IMR-90 (cell line): ENCODE measurements around the gene AKR1E2. TPM values are rescaled to one million over a fixed set of nuclear protein-coding genes. Genes with fewer than 3 reads are reported as not detected.

Source experiments
- ATAC-seq: fragments of 200-7000 bp; cut with Tn5 transposase; 2 replicates; pipeline ENCODE4 v1.9.1; 2020; ENCODE audit warnings: low read depth, mild to moderate bottlenecking, moderate library complexity
- BruUV-seq: library from RNA; stranded (reverse); fragments of 400-500 nt; replicated peaks from 2 replicates; lab custom pipeline; 2021; lab: Mats Ljungman, UMichigan
- CTCF ChIA-PET: fragments of 300-600 bp; formaldehyde crosslinking; extraction: SDS; loops from one replicate; lab custom pipeline; 2021; ENCODE audit warnings: antibody characterized with exemption; lab: Yijun Ruan, JAX
- POLR2A ChIA-PET: fragments of 300-600 bp; sonication (Branson Sonifier 250); formaldehyde crosslinking; loops from one replicate; lab custom pipeline; 2022; ENCODE audit warnings: antibody characterized with exemption; ENCODE audit not compliant: unreplicated experiment; lab: Charles Lee
- DNase-seq: peaks from one replicate; pipeline ENCODE4 v3.0.0; 2013
- H2AFZ ChIP-seq: replicated peaks from 2 replicates; pipeline ENCODE3; 2013; ENCODE audit warnings: low read length, mild to moderate bottlenecking; ENCODE audit not compliant: poor library complexity
- H2AK5ac ChIP-seq: 2 replicates; pipeline ENCODE4 v1.6.1; 2013; ENCODE audit warnings: low read depth, low read length, inconsistent platforms
- H2AK9ac ChIP-seq: replicated peaks from 2 replicates; pipeline ENCODE3; 2013; ENCODE audit warnings: mild to moderate bottlenecking, low read depth, low read length, moderate library complexity; ENCODE audit not compliant: poor library complexity
- H2BK120ac ChIP-seq: 2 replicates; pipeline ENCODE4 v1.6.1; 2013; ENCODE audit warnings: low read depth, low read length, inconsistent platforms
- H2BK15ac ChIP-seq: 3 replicates; pipeline ENCODE4 v1.6.1; 2013; ENCODE audit warnings: low read depth, low read length, inconsistent platforms
- H2BK20ac ChIP-seq: 2 replicates; pipeline ENCODE4 v1.6.1; 2013; ENCODE audit warnings: low read depth, mild to moderate bottlenecking, inconsistent platforms, low read length, moderate library complexity
- H2BK5ac ChIP-seq: 2 replicates; pipeline ENCODE4 v1.6.1; 2013; ENCODE audit warnings: mild to moderate bottlenecking, low read depth, low read length, inconsistent platforms; ENCODE audit not compliant: poor library complexity, severe bottlenecking
- H3K14ac ChIP-seq: replicated peaks from 2 replicates; pipeline ENCODE4 v1.6.1; 2013; ENCODE audit warnings: low read depth, low read length, inconsistent platforms
- H3K18ac ChIP-seq: 2 replicates; pipeline ENCODE4 v1.6.1; 2013; ENCODE audit warnings: low read depth, low read length, control low read depth
- H3K23ac ChIP-seq: 2 replicates; pipeline ENCODE4 v1.6.1; 2013; ENCODE audit warnings: low read depth, low read length, inconsistent platforms
- H3K27ac ChIP-seq: 2 replicates; pipeline ENCODE4 v1.5.1; 2013; ENCODE audit warnings: mild to moderate bottlenecking, control low read depth, low read length; ENCODE audit not compliant: insufficient read depth
- H3K27me3 ChIP-seq: 2 replicates; pipeline ENCODE4 v1.6.1; 2013; ENCODE audit warnings: low read length; ENCODE audit not compliant: control insufficient read depth, insufficient read depth
- H3K36me3 ChIP-seq: 2 replicates; pipeline ENCODE4 v1.6.1; 2013; ENCODE audit warnings: low read length, mixed read lengths; ENCODE audit not compliant: control insufficient read depth, insufficient read depth
- H3K4ac ChIP-seq: 2 replicates; pipeline ENCODE4 v1.6.1; 2013; ENCODE audit warnings: low read depth, low read length, inconsistent platforms
- H3K4me1 ChIP-seq: 2 replicates; pipeline ENCODE4 v1.6.1; 2013; ENCODE audit warnings: low read length, mixed read lengths; ENCODE audit not compliant: control insufficient read depth, insufficient read depth
- H3K4me2 ChIP-seq: 2 replicates; pipeline ENCODE4 v1.6.1; 2013; ENCODE audit warnings: low read depth, mild to moderate bottlenecking, control low read depth, low read length, moderate library complexity
- H3K4me3 ChIP-seq: 2 replicates; pipeline ENCODE4 v1.5.1; 2013; ENCODE audit warnings: low read depth, mild to moderate bottlenecking, control low read depth, low read length, moderate library complexity; ENCODE audit not compliant: insufficient read depth
- H3K56ac ChIP-seq: 2 replicates; pipeline ENCODE4 v1.6.1; 2013; ENCODE audit warnings: low read length, inconsistent platforms; ENCODE audit not compliant: insufficient read depth; ENCODE audit errors: extremely low read depth
- H3K79me1 ChIP-seq, 2 experiments: 2 replicates each; pipeline ENCODE4 v1.6.1; 2013; ENCODE audit warnings: low read length in 2 of 2, inconsistent platforms in 1 of 2, low read depth in 1 of 2
- H3K9ac ChIP-seq: 2 replicates; pipeline ENCODE4 v1.6.1; 2013; ENCODE audit warnings: low read depth, low read length, control low read depth
- H3K9me1 ChIP-seq: 2 replicates; pipeline ENCODE4 v1.6.1; 2013; ENCODE audit warnings: low read length, inconsistent platforms; ENCODE audit not compliant: insufficient read depth
- H3K9me3 ChIP-seq: 2 replicates; pipeline ENCODE4 v1.6.1; 2013; ENCODE audit warnings: low read length; ENCODE audit not compliant: control insufficient read depth, insufficient read depth
- H4K20me1 ChIP-seq: 2 replicates; pipeline ENCODE4 v1.6.1; 2013; ENCODE audit warnings: low read length, inconsistent platforms; ENCODE audit not compliant: insufficient read depth
- H4K5ac ChIP-seq: 2 replicates; pipeline ENCODE4 v1.6.1; 2013; ENCODE audit warnings: mild to moderate bottlenecking, low read depth, low read length, control low read depth
- H4K8ac ChIP-seq, 2 experiments: 2 replicates each; pipeline ENCODE4 v1.6.1; 2013; ENCODE audit warnings: low read depth in 2 of 2, low read length in 2 of 2, control low read depth in 1 of 2, inconsistent platforms in 1 of 2
- H4K91ac ChIP-seq: 2 replicates; pipeline ENCODE4 v1.6.1; 2013; ENCODE audit warnings: low read depth, low read length, inconsistent platforms; ENCODE audit not compliant: insufficient read depth
- FOS ChIP-seq: fragments of 150-350 bp; IDR thresholded peaks from 2 replicates; pipeline ENCODE4 v1.6.1; 2016; ENCODE audit warnings: low read depth, low read length
- MAFK ChIP-seq: IDR thresholded peaks from 2 replicates; pipeline ENCODE4 v1.6.1; 2012; ENCODE audit warnings: low read depth, low read length, improper control_type of control experiment
- MAZ ChIP-seq: IDR thresholded peaks from 2 replicates; pipeline ENCODE4 v1.6.1; 2012; ENCODE audit warnings: low read depth, mild to moderate bottlenecking, low read length, improper control_type of control experiment, moderate library complexity, borderline replicate concordance
- MXI1 ChIP-seq: IDR thresholded peaks from 2 replicates; pipeline ENCODE4 v1.6.1; 2012; ENCODE audit warnings: low read depth, mild to moderate bottlenecking, low read length, moderate library complexity, borderline replicate concordance
- NFE2L2 ChIP-seq: fragments of 150-350 bp; IDR thresholded peaks from 2 replicates; pipeline ENCODE4 v1.6.1; 2016; ENCODE audit warnings: low read depth, mild to moderate bottlenecking, low read length
- POLR2A ChIP-seq: IDR thresholded peaks from 2 replicates; pipeline ENCODE4 v1.6.1; 2012; ENCODE audit warnings: mild to moderate bottlenecking, low read depth, low read length
- RAD21 ChIP-seq: IDR thresholded peaks from 2 replicates; pipeline ENCODE4 v1.6.1; 2012; ENCODE audit warnings: low read length, improper control_type of control experiment
- RFX5 ChIP-seq: IDR thresholded peaks from 2 replicates; pipeline ENCODE4 v1.8.0; 2012; ENCODE audit warnings: low read depth, mild to moderate bottlenecking, low read length, moderate library complexity
- WGBS, 2 experiments: methylation state at CpG; one replicate each; pipeline versions ENCODE4 v1.1.5 to v1.1.7; 2013; ENCODE audit warnings: missing lambda C conversion rate in 2 of 2; ENCODE audit not compliant: insufficient read length in 1 of 2; ENCODE audit errors: extremely low coverage in 2 of 2; 5-methylcytosine and 5-hydroxymethylcytosine counted together
- dilution Hi-C: fragments of 300-500 bp; cut with HindIII; formaldehyde crosslinking; loops from one replicate; pipeline ENCODE4 v1.14.3; 2018; ENCODE audit warnings: low sequenced_read_pairs; ENCODE audit not compliant: unreplicated experiment
- in situ Hi-C: fragments of 300-500 bp; cut with MboI; formaldehyde crosslinking; loops from 3 replicates; pipeline ENCODE4 v1.14.3; 2019; ENCODE audit warnings: low sequenced_read_pairs, inconsistent platforms, mixed read lengths
- intact Hi-C: fragments of 100-400 bp; cut with micrococcal nuclease; formaldehyde crosslinking; loops from 2 replicates; pipeline ENCODE4 v1.10.0; 2022
- polyA plus RNA-seq, 3 experiments: library from polyadenylated mRNA; depleted of rRNA; stranded (reverse); fragments of >200 nt; gene quantifications; 2 replicates each; pipeline ENCODE4 v1.2.3, GENCODE V29; 2012; ENCODE audit warnings: low replicate concordance in 1 of 3
- total RNA-seq: library from RNA; depleted of rRNA; stranded (reverse); fragments of >200 nt; gene quantifications from 2 replicates; pipeline ENCODE4 v1.2.3, GENCODE V29; 2012
- TF ChIP-seq, protein P1 (sequence below): conservative IDR thresholded peaks from 2 replicates; pipeline ENCODE4 v1.5.1; 2012; ENCODE audit warnings: mild to moderate bottlenecking, low read depth, low read length, improper control_type of control experiment
- TF ChIP-seq, protein P2 (sequence below): fragments of 150-350 bp; IDR thresholded peaks from 2 replicates; pipeline ENCODE4 v1.6.1; 2017; ENCODE audit warnings: mild to moderate bottlenecking, antibody characterized with exemption, low read length, low read depth
- TF ChIP-seq, protein P3 (sequence below): fragments of 150-350 bp; IDR thresholded peaks from 2 replicates; pipeline ENCODE4 v1.6.1; 2016; ENCODE audit warnings: low read depth, mild to moderate bottlenecking, low read length, moderate library complexity, borderline replicate concordance

Gene AKR1E2
- total and polyA plus RNA-seq, 2 of the 4 experiments (the other 2 are of a cell fraction) = 1.2 to 3.4 TPM

DNA sequence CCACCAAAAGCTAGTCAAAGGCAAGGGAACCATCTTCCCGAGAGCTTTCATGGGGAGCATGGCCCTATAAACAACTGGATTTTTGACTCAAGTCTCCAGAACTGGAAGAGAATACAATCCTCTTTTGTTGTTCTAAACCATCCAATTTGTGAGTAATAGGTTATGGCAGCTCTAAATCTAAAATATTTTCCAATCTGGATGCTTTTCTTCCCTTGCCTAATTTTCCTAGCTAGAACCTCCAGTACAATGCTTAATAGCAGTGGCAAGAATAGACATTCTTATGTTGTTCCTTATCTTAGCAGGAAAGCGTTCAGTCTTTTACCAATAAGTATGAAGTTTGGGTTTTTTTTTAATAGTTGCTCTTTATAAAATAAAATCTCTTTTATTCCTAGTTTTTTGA, 66.7 kb downstream of the AKR1E2 start:
- intact Hi-C loops (no loop called here), in situ Hi-C loops (no loop called here), dilution Hi-C loops (no loop called here)
- no peak overlapping the region for H3K27ac ChIP-seq
- no peaks in the 10 kb centered on the region for H3K9me3 ChIP-seq
- no peak overlapping the region for H3K18ac ChIP-seq
- H3K9me1 ChIP-seq = no peaks in the 10 kb centered on the region
- no peak overlapping the region for H2BK15ac ChIP-seq
- no peaks in the 10 kb centered on the region for H3K4me1 ChIP-seq
- BruUV-seq = no TSS peak
- no peaks in the 10 kb centered on the region for H3K79me1 ChIP-seq
- TF ChIP-seq RAD21 = no peak
- TF ChIP-seq NFE2L2 = no peak
- TF ChIP-seq MXI1 = no peak
- TF ChIP-seq, protein P1, sequence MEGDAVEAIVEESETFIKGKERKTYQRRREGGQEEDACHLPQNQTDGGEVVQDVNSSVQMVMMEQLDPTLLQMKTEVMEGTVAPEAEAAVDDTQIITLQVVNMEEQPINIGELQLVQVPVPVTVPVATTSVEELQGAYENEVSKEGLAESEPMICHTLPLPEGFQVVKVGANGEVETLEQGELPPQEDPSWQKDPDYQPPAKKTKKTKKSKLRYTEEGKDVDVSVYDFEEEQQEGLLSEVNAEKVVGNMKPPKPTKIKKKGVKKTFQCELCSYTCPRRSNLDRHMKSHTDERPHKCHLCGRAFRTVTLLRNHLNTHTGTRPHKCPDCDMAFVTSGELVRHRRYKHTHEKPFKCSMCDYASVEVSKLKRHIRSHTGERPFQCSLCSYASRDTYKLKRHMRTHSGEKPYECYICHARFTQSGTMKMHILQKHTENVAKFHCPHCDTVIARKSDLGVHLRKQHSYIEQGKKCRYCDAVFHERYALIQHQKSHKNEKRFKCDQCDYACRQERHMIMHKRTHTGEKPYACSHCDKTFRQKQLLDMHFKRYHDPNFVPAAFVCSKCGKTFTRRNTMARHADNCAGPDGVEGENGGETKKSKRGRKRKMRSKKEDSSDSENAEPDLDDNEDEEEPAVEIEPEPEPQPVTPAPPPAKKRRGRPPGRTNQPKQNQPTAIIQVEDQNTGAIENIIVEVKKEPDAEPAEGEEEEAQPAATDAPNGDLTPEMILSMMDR = no peak
- TF ChIP-seq FOS = no peak
- no peak for TF ChIP-seq MAFK
- TF ChIP-seq, protein P2, sequence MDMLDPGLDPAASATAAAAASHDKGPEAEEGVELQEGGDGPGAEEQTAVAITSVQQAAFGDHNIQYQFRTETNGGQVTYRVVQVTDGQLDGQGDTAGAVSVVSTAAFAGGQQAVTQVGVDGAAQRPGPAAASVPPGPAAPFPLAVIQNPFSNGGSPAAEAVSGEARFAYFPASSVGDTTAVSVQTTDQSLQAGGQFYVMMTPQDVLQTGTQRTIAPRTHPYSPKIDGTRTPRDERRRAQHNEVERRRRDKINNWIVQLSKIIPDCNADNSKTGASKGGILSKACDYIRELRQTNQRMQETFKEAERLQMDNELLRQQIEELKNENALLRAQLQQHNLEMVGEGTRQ = no peak
- no peak for TF ChIP-seq RFX5
- TF ChIP-seq POLR2A = no peak
- TF ChIP-seq, protein P3, sequence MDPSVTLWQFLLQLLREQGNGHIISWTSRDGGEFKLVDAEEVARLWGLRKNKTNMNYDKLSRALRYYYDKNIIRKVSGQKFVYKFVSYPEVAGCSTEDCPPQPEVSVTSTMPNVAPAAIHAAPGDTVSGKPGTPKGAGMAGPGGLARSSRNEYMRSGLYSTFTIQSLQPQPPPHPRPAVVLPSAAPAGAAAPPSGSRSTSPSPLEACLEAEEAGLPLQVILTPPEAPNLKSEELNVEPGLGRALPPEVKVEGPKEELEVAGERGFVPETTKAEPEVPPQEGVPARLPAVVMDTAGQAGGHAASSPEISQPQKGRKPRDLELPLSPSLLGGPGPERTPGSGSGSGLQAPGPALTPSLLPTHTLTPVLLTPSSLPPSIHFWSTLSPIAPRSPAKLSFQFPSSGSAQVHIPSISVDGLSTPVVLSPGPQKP = no peak
- no peak for TF ChIP-seq MAZ
- H3K4me3 ChIP-seq = no peak overlapping the region
- no peak overlapping the region for H3K14ac ChIP-seq
- H4K20me1 ChIP-seq = no peaks in the 10 kb centered on the region
- no peak overlapping the region for H2AK5ac ChIP-seq
- ChIA-PET POLR2A (no interaction called here), CTCF (no interaction called here)
- H3K4ac ChIP-seq = no peak overlapping the region
- H3K23ac ChIP-seq = no peak overlapping the region
- no peak overlapping the region for H4K5ac ChIP-seq
- no peak overlapping the region for H4K8ac ChIP-seq
- no peak overlapping the region for H3K56ac ChIP-seq
- no peak overlapping the region for H3K4me2 ChIP-seq
- H3K9ac ChIP-seq = no peak overlapping the region
- H2AFZ ChIP-seq = no peak overlapping the region
- H2BK5ac ChIP-seq = no peak overlapping the region
- H2AK9ac ChIP-seq = no peak overlapping the region
- H3K27me3 ChIP-seq = no peaks in the 10 kb centered on the region
- no peak for DNase-seq
- H3K36me3 ChIP-seq = no peaks in the 10 kb centered on the region
- no CpG with 5 or more reads among the region's 2 CpGs for WGBS, 2 experiments
- no peak overlapping the region for H2BK120ac ChIP-seq
- no peak overlapping the region for H2BK20ac ChIP-seq
- ATAC-seq = no peak
- H4K91ac ChIP-seq = no peak overlapping the region
